Colon (tissue), 2 donors: ENCODE results near the gene TMEM204.

Experiments used
- FAIRE-seq: peaks from 2 replicates; lab custom pipeline; 2012; peaks lifted over from hg19 to GRCh38; lab: Jason Lieb, UNC
- donor health status: control.
- donor health status: control.

TMEM204 gene

DNA sequence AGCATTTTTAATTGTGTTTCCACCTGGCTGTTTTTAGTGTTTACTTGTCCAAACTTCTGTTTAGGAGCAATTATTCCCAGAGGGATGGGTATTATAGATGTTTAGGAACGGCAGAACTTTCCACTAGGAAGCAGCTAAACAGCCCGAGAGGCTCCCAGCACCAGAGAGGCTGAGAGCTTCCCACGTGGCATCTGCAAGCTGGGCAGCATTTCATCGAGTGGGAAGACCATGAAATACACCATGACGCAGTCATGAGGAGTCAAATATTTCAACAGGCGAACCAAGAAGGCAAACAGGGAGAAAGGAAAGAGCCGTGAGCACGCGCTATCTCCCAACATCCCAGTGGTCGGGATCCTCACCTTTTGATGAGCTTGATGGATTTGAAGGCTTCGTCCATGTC is 24.1 kb downstream of the TMEM204 start:
- FAIRE-seq = no peak

DNA sequence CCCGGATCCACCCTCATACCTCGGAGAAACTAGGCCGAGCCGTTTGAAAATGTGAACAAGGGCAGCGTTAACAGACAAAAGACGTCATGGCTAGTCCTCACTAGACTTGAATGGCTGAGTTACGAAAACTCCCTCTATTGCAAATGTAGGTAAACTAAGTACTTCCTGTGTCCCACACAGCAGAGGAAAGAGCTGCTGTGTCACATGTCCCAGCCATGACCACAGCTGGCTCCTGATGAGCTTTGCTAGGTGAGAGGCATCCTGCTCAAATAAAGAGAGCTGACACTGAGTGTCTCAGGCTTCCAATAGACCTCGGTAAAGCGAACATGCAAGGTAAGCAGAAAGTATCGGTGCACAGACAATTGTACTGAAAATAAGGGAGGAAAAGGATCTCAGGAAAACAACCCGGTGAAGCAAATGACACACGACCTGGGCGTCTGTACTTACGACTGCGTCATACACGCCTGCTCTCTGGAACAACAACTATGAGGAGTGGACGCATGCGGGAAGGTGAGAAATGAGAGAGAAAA is 26.0 kb downstream of the TMEM204 start:
- FAIRE-seq = no peak

DNA sequence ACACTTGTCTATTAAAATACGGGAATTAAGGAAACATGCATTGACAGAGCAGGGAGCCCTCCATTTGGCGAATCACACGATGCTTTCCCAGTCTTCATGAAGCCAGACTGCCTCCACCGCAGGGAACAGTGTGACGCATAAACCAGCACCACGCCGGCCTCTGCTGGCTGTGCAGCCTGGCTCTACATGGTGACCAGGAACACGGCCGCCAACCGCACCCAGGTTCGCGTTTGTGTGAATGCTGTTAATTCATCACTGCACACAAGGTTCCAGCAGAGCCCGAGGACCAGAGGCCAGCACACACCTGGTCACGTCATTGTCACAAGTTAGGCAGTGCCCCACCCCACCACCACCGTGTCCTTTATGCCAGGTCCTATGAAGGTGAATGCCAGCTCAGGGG is 26.7 kb downstream of the TMEM204 start:
- FAIRE-seq = no peak

DNA sequence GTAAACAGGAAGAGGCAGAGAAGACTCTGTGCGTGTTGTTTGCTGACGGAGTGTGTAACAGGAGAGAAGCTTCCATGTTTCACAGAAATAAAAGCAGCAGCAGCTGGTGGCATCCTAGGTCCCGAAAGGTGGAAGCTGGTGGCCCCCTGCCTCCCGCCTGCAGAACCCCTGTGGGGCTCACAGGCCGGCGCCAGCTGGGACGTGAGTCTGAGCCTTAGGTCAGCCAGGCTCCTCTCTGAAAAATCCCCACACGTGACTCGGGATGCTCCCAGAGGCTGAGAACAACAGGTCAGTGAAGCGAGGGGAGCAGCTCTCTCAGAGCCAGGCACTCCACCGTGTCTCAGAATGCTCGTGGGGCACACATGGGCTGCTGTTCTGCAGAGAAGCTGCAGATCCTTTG is 27.4 kb downstream of the TMEM204 start:
- no peak for FAIRE-seq

DNA sequence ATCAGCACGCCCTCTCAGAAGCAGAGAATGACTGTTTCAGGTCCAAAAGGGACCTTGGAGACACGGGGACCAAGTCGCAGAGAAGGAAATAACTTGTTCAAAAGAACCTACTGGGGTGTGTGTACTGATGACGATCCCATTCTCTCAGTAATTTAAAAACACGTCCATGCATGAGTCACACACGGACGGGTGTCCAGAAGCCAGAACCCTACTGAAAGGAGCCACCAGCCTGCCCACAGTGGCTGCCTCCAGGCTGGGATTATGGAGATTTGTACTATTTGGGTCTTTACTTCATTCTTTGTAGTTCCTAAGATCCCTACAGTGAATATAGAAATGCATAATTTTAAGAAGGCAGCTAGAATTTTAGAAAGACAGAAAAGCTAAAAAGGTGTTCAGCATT is 27.8 kb downstream of the TMEM204 start:
- FAIRE-seq = no peak

DNA sequence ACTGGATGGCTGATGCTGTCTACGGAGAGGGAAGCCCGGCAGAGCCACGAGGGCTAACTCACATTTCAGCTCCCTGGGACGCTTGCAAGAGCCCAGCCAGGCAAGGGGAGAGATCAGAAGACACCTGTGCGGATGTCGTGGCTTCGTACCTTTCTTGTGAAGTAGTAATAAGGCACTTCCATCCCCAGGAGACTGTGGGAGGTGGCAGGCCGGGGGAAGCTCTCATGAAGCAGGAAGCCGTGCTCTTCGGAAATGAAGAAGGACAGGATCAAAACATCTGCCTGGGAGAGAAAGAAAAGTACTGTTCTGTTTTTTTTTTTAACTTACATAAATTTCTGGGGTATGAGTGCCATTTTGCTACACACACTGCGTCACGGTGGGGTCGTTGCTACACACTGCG is 28.4 kb downstream of the TMEM204 start:
- FAIRE-seq = no peak

DNA sequence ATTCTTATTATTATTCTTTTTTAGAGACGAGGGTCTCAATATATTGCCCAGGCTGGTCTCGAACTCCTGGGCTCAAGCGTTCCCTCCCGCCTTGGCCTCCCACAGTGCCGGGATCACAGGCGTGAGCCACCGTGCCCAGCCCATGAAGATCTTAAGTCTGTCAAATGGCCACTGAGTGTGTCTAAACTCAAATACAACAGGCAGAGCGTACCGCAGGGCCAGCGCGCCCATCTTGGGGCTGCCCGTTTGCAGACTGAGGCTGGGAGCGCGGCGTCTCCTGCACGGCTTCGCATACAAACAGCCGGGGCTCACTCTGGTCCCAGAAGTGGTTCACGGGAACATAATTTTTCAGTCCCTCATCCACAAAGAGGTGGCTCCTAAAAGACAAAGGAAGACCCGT is 30.3 kb downstream of the TMEM204 start:
- FAIRE-seq = no peak

DNA sequence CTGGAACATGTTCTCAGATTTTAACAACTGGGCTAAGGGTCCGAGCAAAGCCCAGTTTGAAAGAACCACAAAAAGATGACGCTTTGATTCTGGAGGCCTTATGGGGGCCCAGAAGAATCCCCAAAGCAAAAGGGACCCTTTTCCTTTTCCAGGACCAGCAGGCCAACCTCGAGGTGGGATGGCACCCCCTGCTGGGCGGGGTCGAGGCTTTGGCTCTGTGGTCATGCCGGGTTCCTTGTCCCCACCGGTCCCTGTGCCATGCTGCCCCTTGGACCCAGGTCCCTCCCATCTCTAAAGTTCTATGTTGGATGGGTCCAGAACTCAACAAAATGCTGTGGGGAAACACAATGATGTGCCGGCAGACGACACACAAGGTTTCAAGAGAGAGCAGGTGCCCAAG is 30.9 kb downstream of the TMEM204 start:
- no peak for FAIRE-seq

DNA sequence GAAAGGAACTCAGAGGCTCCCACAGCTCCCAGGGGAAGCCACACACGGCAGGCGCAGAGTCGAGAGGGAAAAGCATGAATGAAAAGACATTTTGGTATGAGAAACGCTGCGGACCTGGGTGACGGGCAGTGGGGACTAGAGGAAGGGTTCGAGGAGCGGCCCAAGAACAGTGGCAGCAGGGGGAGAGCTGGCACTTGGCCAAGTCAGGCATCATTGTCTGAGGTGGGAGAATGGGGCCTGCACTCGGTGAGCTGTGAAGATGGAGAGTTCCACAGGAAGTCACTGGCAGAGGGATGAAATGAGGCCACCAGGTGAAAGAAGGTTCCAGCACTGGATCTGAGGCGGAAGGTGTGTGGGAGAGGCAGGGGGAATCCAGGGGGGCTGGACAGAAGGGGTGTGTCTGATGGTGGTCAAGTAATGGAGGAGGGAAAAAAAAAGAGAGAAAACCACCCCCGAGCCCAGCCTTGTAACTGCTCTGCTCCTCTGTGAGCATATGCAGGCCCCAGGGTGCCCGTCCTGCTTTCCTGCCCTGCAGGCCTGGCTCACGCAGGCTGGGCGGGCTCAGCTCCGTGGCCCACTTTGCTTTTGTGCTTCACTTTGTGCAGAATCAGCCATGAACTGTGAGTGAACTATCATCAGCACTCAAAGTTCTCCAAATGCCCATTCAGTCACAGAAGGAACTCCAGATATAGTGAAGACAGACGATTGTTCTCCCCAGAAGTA is 31.8 kb downstream of the TMEM204 start:
- no peak for FAIRE-seq

DNA sequence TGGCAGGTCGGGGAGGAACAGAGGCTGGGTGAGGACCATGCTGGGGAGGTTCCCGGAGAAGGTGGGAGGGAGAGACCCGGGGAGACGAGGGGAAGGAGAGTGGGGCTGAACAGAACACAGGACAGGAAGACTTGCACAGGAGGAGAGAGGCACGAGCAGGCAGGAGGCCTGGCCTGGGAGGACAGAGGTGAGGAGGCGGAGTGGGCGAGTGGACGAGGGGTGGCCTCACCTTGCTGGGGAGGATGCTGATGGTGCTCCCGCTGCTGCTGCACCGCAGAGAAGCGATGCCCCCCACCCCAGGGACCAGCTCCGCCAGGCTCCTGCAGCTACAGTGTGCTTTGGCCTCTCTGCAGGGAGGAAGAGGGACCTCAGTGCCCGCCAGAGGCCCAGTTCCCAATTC is 34.5 kb downstream of the TMEM204 start:
- no peak for FAIRE-seq

DNA sequence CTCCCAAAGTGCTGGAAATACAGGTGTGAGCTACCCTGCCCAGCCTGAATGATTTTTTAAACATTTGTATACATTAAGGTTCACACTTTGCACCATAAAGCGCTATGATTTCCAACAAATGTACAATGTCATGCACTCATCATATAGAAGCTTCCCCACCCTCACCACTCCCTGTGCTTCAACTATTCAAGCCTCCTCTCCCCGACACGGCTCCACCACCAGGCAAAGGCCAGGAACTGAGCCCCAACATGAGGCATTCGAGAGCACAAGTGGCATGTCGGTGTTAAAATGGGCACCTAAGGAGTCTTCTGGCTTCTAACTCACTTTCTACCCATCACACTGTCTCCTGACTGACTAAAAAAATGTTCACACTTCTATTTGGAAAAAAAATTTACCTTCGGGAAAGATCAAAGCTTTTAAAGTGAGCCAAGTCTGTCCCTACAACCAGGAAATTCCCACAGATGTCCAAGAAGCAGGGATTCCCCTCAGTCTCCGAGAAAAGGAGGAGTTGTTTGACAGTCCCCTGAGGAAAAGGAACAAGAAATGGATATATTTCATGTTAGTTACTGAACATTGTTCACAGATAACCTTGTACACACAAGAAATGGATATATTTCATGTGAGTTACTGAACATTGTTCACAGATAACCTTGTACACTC is 37.7 kb downstream of the TMEM204 start:
- FAIRE-seq = no peak

DNA sequence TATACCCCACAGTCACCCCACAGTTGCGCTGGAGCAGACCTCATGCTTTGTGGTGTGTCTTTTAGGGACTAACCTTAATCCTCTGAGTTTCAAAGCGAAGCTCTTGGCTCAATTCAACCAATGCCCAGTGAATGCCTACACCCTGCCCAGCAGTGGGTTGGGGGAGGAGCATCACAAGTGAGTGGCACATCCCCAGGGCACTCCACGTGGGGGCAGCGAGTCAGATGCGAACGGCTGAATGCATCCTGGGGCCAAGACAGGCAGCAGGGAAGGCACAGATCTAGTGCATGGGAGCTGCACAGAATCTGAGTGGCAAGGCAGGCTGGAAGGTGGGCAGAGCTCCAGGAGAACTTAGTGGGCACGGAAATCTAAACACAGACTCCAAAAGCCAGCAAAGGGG is 39.2 kb downstream of the TMEM204 start:
- FAIRE-seq = no peak

DNA sequence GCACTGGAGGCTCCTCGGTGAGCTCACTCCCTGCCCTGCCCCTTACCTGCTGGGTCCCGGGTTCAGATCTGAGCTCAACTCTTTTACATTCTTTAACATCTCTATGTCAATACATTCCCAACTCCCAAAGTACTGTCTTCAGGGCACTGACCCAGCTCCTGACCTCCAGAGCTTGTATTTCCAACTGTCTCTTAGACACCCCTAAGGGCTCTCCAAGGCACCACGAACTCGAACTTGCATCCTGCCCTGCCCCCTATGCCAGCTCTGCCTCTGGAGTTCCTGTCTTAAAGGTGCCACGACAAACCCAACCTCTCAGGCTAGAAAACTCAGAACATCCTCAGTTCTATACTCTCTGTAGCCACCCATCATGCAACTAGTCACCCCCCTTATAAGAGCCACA is 39.8 kb downstream of the TMEM204 start:
- FAIRE-seq = no peak

DNA sequence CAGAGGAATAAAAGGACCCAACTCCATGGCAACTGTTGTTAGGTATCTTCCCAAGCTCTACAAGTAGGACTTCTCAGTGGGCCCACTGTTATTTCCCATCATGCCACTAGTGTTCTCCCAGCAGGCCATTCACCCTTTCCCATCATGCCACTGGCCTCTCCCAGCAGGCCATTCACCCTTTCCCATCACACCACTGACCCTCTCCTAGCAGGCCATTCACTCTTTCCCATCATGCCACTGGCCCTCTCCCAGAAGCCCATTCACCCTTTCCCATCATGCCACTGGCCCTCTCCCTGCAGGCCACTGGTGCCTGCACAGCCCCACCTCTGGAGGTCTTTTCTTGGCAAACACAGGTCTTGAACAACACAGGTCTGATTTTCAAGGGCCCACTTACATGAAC is 42.1 kb downstream of the TMEM204 start:
- no peak for FAIRE-seq

DNA sequence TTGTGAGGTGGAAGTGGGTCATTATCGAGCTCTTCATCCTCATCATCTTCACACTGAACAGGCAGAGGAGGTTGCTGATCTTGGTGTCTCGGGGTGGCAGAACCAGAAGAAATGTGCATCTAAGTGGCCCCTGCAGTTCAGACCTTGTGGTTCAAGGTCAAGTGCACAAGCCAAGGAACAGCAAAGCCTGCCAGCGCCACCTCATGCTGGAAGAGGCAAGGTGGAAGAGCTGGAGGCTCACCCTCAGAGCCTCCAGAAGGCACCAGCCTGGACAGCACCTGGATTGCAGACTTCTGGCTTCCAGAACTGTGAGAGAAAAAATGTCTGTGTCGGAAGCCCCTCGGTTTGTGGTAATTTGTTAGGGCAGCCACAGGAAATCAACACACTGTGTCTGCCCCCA is 45.7 kb downstream of the TMEM204 start:
- FAIRE-seq = no peak

DNA sequence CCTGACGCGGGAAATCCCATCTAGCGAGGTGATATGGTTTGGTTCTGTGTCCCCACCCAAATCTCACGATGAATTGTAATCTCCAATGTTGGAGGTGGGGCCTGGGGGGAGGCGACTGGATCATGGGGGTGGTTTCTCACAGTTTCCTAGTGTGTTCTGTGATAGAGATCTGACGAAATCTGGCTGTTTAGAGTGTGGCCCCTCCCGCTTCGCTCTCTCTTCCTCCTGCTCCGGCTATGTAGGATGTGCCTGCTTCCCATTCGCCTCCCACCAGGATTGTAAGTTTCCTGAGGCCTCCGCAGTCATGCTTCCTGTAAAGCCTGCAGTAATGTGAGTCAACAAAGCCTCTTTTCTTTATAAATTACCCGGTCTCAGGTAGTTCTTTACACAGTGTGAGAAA is 46.8 kb downstream of the TMEM204 start:
- FAIRE-seq = no peak

DNA sequence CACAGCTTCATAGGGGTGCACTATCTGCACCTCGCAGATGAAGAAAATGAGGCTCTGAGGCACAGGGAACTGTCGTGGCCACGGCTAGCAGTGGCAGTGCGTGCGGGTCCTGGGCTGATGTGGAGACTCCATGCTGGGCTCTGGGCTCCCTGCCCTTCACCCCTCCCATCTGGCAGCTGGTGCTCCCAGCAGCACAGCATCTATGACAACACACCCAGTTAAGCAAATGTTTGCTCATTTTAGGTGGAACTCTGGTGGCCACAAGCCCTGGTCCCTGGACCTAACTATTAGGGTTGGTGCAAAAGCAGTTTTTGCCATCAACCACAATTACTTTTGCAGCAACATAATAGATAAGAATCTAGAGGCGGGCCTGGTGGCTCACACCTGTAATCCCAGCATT is 47.5 kb downstream of the TMEM204 start:
- no peak for FAIRE-seq

DNA sequence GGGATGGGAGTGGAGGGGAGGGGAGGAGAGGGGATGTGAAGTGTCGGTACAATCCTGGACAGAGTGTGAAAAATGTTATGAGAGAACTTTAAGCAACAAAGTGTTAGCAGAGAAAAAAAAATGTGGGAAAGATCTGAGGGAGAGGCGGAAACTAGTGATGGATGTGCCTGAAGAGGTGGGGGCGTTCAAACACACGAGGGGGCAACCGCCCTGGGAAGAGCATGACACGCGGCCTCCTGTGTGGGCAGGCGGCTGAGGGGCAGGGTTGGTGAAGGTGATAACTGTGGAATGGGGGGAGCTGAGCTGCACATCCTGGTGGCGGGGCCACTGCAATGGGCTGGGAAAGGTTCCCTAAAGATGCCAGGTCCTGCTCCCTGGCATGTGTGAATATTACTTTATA is 48.3 kb downstream of the TMEM204 start:
- no peak for FAIRE-seq

DNA sequence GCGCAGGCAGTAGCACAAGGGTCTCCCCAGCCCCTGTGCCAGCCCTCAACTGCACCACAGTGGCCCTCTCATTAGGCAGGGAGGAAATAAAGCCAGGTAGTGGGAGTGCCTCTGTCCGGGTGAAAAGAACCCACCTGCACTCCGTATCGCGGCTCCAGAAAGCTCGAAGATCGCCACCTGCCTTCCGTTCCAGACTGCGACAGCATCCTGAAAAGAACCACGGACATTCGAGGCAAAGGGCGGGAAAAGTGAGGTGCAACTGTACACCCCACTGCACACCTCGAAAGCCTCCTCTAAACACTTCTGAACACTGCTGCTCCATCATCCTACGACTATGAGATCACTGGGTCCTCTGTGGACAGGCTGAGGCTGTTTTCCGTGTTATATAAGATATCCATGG is 49.7 kb downstream of the TMEM204 start:
- FAIRE-seq = no peak

DNA sequence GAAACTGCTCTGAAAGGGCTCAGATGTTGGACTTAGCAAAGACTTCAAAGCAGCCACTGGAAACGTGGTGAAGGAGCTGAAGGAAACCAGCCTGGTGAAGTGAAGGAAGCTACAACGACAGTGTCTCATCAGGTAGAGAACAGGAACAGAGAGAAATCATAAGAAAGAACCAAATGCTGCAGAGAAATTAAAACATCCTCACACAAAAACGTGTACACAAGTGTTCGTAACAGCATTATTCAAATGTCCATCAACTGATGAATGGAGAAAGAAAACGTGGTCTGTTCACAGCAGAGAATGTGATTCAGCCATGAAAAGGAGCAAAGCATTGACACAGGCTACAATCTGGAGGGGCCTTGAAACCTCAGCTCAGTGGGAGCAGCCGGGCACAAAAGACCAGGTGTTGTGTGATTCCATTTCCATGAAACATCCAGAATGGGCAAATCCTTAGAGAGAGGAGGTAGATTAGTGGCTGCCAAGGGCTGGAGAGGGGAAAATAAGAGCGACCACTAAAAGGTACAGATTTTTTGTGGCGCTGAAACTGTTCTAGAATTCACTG is 51.5 kb downstream of the TMEM204 start:
- no peak for FAIRE-seq

DNA sequence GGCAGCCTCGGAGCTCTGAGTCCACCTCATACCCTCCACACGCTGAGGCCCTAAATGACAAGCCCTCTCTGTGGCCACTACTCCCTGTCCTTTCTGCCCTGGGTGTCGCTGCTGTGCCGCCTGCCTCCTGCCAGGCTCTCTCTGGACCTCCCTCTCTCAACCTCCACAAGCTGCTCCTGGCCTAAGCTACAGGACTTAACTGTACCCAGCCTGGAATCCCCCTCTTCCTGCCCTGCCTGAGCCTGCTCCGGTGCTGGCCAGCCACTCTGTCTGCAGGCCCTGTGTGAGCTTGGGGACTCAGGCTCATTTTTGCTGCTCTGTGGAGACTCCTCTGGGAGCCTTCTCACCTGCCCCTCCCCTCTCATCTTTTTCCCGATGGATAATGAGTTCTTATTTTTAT is 56.9 kb downstream of the TMEM204 start:
- FAIRE-seq = no peak

DNA sequence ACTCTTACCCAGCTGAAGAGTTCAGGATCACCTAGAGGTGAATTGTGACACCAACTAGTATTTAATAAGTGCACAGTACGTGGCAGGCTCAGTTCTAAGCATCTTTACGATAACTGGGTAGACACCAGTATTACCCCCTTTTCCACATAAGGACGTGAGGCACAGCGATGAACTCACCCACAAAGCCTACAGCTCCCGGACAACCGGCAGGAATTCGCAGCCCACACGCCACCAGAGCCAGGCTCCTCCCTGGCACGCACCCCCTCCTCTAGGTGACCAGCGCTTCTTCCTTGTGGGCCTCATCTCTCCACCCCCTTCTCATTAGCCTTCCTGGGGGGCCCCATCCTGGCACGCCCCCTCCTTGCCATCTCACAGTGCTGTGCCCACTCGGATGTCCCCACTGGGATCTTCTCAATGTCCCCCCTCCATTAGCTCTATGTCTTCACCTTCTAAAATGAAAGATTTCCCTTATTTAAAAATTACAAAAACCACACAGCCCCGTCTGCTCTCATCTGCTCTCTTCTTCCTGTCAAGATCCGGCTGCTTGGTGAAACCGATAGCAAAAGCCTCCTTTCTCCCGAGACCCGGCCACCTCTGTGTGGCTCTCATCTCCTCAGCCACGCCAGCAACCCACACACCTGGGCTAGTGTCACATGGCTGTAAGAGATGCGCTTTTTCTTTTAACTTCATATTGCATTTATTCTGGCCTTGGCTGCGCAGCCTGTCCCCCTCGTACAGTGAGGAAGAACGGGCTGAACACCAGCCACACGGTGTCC is 57.7 kb downstream of the TMEM204 start:
- FAIRE-seq = no peak

DNA sequence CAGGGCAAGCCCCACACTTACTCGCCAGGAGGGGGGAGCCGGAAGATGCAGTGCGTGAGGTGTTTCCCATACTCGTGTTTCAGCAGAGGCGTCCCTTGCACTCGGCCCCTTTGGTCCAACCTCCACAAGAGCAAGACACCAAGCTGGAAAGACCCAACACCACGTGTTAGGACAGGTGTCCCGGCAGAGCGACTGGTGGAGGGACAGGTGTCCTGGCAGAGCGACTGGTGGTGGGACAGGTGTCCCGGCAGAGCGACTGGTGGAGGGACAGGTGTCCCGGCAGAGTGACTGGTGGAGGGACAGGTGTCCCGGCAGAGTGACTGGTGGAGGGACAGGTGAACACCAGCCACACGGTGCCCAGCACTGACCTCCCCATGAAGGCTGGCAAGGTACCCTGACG is 59.0 kb downstream of the TMEM204 start:
- FAIRE-seq = no peak
